CD4-positive, alpha-beta T cell treated with Interleukin-17A for 1 hour (primary cell): ENCODE measurements around the gene NCAPH2.

Experiments used
- DNase-seq: peaks from one replicate; pipeline ENCODE4 v3.0.0-alpha.2; 2020

Gene NCAPH2

DNA sequence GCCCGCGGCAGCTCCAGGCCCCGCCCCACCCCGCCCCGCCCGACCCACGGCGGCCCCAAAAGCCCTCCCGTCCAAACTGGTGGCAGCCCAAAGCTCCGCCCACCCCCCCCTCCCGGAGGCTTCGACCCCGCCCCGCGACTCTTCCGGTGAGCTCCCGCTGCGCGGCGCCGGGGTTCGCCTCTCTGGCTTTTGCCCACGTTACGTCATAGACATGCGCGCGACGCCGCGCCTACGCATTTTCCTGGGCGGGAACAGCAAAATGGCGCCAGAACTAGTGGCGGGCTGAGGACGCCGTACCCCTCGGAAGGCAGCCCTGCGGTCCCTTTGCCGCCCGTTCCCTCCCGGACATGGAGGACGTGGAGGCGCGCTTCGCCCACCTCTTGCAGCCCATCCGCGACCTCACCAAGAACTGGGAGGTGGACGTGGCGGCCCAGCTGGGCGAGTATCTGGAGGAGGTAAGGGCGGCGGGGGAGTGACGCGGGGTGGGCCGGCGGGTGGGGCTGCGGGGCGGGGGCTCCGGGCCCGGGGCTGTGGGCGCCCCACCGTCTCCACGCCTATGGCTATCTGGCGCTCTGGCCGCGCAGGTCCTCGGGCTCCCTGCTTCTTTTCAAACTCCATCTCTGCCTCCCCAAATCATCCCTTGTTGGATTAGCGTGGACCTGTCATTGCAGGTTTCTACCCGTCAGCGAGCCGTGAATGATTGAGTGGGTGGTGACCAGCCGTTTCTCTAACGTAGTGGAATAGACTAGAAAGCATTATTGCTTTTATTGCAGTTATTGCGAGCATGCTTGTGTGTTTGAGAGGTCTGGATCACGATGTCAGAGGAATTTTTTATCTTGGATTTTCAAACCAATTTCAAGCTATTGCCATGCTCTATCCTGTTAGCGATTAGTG is at the start of gene NCAPH2:
Gene NCAPH2, plus strand, starts transcription at position 234 of the 894 bp plus-strand sequence. Its CDS starts 114 bp downstream, at position 348.
- DNase-seq, result peak; percentile 97

DNA sequence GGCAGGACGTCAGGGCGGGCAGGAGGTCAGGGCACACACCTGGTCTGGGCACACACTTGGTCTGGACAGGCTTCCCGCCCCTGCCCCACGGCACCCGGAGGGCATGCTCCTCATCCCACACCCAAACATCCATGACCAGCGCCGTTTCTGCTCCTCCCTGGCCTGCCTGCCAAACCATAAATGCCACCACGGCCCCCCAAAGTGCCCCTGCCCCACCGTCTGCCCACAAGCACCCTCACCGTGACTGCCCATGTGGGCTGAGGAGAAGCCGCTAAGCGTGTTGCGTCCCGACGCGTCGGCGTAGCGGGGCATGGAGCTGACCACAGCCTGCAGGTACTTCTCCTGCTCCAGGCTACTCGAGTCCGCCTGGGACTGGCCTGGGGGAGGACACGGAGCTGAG is 49.0 kb upstream of the NCAPH2 start:
- no peak for DNase-seq

DNA sequence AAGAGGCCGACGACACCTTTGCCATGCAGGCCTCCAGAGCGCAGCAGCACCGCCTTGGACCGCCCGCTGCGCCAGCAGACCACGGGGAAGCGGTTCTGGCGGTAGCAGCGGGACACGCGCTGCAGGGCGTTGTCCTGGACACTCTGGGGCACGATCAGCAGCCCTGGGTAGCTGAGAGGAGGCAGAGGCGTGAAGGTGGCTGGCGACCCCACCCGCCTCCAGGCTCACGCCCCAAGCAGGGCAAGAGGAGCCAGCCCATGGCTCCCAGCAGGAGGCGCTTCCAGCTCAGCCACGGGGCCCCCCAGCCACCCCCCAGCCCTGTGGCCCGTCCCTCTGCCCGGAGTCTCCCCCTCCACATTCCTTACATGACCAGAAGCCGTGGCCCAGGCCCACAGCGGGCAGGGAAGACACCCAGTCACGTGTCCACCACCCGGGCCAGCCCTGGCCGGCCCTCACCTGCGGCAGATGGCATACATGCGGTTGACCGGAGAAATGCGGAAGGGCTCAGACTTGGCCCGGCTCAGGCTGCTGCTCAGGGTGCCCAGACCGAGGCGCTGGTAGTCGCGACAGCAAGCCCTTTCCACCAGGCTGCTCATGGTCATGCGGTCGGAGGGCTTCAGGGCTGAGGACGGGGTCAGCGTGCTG is 48.4 kb upstream of the NCAPH2 start:
- no peak for DNase-seq

DNA sequence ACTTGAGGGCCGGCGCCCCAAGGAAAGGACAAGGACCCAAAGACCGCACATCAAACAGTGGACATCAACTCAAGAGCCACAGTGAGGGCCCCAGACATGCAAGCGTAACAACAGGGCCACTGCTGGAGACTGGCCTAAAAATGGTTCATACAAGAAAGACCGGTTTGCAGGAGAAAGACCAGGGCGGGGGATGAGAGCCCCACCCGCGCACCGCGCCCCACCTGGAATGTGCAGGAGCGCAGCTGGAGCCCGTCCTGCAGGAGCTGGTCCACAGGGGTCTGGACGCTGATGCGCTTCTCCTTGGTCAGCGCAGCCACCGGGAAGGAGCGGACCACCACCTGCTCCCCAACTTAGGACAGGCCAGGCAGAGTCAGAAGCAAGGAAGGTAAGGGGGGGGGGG is 47.1 kb upstream of the NCAPH2 start:
- DNase-seq, result no peak

DNA sequence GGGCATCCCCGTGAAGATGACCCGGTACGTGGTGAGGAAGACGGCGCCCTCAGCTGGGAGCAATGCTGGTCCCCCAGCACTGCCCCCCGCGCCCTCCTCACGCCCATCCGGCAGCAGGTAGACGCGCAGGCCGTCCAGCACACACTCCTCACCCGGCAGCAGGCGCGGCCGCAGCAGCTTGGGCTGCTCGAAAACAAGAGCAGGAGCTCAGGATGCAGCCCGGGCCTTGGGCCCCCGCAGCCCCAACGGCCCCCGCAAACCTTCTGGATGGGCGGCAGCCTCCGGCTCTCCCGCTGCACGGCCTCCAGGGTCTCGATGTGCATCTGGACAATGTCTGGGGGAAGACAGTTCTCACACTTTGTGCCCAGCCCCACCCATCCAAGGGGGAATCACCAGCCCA is 46.5 kb upstream of the NCAPH2 start:
- DNase-seq, result no peak

DNA sequence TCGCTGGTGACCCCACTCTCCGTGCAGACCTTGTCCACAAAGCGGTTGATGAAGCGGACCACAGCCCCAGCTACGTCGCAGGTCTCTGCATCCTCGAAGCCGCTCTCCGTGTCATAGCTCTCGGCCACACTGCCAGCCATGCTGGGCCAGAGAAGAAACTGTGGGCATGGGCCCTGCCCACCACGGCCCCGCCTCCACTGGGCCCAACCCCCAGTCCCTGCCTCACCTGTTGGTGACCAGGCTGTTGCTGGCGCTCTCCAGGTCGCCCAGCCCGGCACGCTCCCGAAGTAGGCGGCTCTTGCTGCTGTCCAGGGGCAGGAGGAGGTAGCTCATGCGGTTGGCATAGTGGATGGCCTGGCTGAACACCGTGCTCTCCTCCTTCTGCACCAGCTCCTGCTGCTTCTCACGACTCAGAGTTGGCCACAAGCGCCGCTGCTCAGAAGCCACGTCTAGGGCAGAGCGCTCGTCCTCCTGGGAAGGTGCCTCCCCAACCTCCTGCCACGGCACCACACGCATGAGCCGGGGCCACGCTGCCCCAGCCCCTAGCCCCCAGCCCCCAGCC is 46.0 kb upstream of the NCAPH2 start:
- DNase-seq, result no peak

DNA sequence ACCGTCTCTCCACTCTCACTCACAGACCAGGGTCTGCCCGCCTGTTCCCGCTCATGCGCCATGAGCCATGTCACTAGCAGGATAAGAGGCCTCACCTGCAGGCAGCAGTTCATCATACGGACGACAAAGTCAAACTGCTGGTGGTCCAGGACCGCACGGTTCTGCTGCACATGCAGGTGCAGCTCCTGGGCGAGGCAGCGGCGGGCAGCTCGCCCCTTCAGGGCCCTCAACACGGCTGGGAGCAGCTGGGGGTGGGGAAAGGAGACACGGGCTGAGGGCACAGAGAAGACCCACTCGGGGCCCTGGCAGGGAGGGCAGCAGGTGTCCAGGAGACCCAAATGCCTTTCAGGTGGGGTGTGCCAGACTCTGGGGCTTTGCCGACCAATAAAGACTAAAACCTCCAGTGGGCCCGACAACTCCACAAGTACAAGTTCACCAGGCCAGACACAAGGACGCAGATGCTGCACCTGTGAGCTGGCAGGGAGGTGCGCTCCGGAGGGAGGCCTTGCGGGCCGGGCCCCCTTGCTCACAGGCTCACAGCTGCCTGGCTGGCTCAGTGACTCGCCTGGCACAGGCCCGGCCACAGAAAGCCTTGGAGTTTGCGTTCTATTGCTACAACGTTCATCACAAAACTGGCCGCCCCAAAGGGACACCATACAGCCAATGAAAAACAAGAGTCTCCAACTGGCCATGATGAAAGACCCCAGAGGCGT is 44.7 kb upstream of the NCAPH2 start:
- no peak for DNase-seq

DNA sequence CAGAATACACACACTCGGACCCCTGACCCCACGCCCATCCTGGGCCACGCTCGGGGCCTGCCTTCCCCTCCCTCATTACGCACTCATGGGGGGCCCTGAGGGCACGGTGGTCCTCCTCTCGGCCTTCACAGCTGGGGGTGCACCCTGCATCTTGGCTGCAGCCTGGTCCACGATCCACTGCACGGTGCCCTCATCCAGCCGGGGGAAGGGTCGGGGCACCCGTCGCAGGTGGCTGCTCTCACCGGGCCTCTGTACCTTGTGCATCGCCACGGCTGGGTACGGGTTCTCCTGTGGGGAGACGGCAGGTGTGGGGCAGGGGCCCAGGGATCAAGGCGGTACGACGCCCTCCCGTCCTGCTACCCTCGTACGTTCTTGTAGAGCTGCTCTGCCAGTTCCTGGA is 43.6 kb upstream of the NCAPH2 start:
- no peak for DNase-seq

DNA sequence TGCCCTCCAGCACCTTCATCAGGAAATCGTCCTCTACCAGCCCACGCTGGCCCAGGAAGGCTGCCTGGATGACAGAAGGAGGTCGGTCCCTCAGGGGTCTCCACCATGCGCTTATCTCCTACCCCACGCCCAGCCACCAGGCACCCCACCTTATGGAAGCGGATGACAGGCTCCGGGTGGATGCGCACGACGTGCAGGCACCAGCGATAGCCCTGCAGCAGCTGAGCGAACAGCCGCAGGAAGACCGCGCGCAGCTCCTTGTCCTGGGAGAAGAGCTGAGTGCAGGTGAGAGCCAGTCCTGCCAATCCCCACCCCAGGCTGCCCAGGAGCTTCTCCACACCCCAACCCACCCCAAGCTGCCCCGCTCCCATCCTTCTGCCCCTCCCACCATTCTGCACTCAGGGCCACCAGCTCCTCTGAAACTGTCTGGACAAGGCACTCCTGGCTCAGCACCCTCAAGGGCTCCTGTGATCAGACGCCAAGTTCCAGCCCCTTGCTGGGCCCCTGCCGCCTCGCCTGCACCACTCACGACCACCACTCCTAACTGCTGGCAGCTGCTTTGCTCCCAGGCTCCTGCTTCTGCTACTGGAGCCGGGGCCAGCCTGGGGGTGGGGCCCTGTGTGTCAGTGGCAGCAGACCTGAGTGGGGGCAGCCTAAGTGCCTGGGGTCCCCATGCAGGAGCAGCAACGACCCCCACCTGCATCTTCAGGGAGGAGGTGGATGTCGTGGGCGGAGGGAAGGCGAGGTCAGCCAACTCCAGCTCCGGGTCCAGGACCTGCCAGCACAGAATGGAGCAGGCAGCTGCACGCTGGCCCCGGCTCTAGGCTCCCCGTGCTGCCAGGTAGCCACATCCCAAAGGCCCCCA is 42.7 kb upstream of the NCAPH2 start:
- DNase-seq, result no peak

DNA sequence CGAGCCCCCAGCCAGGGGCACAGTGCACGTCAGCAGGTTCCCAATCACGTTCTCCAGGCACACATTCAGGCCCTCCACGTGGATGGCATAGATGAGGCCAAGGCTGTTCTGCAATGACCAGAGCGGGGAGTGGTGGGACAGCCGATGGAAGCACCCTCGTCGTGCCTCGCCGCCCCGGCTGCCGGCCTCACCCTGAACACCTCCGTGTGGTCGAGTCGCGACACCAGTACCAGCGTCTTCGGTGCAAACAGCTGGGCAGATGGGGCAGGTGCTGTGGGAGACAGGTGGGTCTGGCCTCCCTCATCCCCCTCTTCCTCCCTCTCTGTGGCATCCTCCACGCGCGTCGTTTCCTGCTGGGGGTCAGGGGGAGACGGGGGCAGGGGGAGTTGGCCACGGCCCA is 40.7 kb upstream of the NCAPH2 start:
- no peak for DNase-seq

DNA sequence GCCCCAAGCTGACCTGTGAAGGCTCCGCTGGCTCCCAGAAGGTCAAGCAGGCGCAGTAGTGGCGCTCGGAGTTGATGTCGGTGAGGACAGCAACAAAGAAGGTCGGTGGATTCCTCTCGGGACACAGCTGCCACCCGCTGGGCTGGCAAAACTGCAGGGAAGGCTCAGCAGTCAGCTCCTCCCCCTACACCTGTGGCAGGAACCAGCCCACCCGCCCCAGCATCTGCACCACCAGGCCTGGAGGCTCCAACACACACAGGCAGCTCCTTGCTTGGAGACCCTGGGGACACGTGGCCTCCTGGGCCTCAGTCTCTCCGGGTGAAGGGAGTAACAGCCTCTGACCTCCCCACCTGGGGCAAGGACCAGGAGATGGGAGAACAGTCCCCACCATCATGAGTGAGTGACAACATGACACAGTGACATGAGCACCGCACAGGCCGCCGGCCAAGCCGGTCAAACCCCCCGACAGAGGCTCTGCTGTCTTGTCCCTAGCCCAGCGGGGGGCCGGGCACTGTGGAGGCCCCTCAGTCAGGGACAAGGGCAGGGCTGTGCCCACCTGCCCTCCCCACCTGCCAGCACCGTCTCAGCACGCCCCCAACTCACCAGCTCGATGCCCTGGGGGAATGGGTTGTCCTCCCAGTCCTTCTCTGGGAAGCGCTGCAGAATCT is 40.1 kb upstream of the NCAPH2 start:
- no peak for DNase-seq

DNA sequence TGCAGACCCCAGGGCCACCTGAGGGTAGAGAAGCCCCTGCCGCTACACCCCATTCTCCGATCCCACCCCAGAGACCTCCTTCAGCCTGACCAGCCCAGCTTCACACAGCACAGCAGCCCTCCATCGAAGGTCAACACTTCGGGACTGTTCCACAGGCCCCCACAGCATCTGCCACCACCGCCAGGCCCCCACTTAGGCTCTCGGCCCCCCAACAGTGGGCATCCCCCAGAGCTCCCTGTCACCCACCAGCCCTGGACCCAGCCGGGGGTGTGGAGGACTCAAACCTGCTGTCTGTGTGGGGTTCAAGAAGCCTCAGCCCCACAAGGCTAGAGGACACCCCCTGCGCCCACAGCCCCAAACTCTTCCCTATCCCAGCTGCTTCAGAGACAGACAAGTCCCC is 39.4 kb upstream of the NCAPH2 start:
- DNase-seq, result no peak

DNA sequence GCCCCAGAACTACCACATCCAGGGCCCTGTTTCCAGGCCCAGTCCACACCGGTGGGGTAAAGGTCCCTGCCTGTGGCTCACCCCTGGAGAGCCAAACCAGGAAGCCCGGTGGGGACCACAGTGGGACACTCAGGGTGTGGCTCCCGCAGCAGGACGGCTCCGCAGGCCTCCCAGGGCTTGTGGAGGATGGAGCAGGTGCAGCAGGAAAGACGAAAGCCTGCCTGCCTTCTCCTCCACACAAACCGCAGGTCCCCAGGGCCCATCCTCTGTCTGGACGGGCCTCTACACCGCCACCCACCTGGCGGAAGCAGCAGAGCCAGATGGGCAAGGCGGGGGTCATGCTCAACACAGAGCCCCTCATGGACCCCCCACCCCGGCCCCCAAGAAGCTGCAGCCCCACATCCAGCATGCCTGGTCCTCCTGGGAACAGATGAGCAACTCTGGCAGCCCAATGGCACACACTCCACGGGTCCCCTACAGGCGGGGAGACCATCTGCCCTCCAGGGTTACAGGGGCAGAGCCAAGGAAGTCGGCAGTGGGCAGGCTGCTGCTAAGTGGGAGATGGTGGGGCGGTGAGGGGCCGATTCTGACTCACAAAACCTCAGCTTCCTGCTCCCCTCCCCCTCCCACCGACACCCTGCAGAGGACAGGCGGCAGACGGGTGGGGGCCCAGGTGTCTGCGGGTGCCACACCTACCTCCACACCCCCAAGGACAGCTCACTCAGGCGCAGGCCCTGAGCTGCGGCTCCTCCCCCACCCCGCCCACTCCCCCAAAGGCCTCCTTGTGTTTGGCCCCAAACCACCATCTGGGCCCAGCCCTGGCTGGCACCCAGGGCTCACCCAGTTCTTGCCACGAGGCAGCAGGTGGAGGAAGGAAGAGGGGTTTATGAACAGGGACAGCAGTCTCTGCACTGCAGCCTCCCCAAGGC is 38.4 kb upstream of the NCAPH2 start:
- peak; percentile 98 for DNase-seq

DNA sequence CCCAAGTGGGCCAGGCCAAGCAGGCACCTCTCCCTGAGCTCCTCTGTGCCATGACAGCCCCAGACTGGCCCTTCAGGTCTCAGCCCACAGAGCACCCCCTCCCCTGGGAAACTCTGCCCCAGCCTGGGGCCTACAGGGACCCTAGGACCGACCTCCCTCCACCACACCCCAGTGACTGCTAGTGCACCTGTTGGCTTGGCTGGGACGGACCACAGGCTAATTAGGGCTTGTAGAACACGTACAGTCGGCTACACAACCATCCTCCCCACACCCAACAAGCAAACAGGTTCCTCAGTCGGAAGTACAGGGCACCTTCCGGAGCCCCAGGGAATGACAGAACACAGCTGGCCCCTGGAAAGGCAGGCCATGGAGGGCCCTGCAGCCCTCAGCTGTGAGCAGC is 37.5 kb upstream of the NCAPH2 start:
- DNase-seq, result no peak

DNA sequence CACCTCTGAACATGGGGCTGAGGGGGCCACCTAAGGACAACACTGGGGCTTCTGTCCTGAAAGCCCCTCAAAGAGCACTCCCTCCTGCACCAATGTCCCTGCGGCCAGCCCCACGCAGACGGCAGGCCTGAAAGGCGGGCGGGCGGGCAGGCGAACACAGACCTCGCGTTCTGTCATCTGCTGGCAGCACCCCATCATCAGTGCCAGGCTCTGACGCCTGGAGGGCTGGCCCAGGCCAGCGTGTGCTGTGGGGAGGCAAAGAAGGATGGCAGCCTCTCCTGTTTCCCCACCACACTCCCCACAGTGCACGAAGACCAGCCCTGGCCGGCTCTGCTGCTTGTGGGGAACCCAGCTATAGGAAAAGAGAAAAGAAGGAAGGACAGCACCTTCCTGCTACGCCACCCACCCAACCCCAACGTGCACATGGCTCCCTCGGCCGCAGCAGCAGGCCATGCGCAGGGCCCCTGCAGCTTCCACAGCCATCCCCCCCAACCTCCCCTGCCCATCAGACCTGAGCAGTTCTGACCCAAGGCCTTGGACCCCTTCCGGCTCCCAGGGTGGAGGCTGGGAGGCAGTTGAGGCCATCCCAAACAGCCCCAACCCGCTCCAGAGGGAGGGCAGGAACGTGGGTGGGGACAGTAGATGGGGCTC is 36.7 kb upstream of the NCAPH2 start:
- DNase-seq, result no peak

DNA sequence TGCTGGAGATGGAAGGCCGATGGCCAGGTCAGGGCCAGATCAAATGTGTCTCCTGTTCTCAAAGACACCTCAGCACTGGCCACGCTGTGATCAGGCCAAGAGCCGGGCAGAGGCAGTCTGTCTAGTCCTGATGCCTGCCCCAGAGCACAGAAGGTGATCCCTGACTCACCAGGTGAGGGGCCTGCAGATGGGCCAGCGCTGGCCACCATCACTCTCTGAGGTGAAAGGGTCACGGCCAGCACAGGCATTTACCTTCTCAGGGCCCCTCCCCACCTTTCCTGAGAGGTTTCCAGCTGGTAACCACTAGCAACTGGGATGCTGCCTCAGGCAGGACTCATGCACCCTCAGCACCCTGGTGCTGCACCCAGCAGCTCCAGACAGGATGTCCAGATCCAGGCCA is 36.1 kb upstream of the NCAPH2 start:
- no peak for DNase-seq

DNA sequence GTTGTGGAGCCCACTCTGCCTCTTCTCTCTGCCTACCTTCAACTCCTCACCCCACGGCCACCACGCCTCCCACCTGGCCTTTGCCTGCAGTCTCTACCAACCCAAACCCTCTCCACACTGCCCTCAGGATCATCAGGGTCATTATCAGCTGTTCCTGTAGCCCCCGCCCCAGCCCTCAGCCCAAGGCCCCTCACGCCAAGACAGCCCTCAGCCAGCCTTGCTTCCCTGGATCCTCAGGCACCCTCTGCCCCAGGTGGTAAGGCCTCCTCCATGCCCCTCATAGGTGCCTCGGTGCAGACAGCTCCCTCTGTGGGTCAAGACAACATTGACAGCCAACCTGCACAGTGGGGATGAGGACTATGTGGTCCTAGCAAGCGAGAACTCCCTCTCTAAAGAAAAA is 34.9 kb upstream of the NCAPH2 start:
- peak; percentile 71 for DNase-seq

DNA sequence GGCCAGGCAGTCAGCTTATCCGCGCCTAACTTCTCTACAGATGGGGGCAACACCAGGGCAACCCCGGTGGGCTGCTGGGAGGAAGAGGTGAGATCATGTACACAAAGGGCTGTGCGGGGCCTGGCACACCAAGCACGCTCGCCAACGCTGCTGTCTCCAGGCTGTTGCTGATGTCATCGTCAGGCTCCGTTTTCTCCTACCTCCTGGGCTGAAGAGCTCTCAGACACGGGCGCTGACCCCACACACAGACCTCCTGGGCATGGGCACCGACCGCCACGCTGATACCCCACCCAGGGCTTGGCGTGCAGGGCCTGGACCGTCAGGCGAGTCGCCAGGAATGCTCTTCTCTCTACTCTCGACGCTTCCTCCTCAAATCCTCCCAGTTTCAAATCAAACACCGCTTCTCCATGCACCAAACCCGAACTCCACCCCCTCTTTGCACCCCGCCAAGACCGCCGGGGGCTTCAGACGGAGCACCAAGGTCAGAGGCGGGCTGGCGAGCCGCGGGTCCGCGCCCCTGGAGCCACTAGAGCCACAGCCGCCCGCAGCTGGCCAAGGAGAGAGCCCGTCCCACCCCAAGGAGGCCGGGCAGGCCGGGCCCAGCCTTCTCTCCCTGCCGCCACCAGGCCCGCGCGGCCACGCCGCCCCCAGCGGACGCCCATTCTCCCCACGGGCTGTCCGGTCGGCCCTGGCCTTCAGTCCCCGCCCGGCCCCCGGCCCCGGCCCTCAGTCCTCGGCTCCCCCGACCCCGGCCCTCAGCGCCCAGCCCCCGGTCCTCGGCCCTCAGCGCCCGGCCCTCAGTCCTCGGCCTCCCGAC is 34.0 kb upstream of the NCAPH2 start:
- DNase-seq, result peak; percentile 28
